Fibroblast of mammary gland (primary cell): ENCODE measurements around the gene DNPH1.

Experiments used
- DNase-seq: peaks from one replicate; pipeline ENCODE4 v3.0.0-alpha.2; 2010; ENCODE audit warnings: low read depth
- H3K4me3 ChIP-seq: 2 replicates; pipeline ENCODE4 v1.5.1; 2011; ENCODE audit warnings: low read depth, mild to moderate bottlenecking, low read length, moderate library complexity; ENCODE audit not compliant: control insufficient read depth
- TF ChIP-seq, protein P1 (sequence below): conservative IDR thresholded peaks from 2 replicates; pipeline ENCODE4 v1.5.1; 2011; ENCODE audit warnings: low read depth, low read length, inconsistent platforms; ENCODE audit not compliant: control insufficient read depth, insufficient read depth

DNPH1 gene

DNA sequence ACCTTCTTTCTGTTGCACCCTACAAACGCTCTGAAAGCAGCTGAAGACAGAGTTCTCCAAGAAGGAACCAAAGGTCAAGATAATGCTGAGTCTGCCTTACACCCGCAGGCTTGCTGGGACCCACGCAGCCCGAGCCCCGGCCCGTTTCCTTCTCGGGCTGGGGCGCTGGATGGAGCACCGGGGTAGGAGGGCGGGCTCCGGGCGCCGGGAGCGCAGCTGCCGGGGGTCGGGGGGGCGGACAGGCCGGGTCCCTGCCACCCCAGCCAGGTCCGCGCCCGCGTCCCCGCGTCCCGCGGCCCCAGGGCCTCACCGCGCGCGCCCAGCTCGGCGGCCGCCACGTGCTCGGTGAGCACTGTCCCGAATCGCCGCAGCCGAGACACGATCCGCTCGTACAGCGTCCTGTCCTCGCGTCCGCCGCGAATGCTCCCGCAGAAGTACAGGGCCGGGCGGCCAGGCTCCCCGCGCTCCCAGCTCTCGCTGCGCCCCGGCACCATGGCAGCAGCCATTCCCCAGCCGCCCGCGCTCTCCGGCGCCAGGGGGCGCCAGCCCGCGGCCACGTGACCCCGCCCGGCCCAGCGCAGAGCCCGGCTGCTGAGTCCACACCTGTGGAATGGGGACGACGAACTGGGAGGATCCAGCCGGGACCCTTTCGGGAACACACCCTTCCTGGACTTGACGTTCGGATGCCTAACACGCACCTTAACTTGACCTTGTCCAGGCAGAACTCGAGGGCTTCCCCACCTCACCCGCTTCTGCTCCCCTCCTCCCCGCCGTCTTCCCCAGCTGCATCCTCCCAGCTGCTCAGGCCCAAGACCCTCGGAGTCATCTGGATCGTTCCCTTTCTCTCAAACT lies at the start of gene DNPH1:
DNPH1 (minus strand) TSS at position 531 of the 852 bp plus-strand sequence; CDS start at position 506, 25 bp downstream.
- H3K4me3 ChIP-seq, result peak within 1 kb of the TSS; percentile 55

GRCh38 chr6:43278524-43279078 lies 49.3 kb upstream of the DNPH1 start:
- H3K4me3 ChIP-seq, result no peak overlapping the region
- DNase-seq, result peak; percentile 8
- TF ChIP-seq, protein P1, sequence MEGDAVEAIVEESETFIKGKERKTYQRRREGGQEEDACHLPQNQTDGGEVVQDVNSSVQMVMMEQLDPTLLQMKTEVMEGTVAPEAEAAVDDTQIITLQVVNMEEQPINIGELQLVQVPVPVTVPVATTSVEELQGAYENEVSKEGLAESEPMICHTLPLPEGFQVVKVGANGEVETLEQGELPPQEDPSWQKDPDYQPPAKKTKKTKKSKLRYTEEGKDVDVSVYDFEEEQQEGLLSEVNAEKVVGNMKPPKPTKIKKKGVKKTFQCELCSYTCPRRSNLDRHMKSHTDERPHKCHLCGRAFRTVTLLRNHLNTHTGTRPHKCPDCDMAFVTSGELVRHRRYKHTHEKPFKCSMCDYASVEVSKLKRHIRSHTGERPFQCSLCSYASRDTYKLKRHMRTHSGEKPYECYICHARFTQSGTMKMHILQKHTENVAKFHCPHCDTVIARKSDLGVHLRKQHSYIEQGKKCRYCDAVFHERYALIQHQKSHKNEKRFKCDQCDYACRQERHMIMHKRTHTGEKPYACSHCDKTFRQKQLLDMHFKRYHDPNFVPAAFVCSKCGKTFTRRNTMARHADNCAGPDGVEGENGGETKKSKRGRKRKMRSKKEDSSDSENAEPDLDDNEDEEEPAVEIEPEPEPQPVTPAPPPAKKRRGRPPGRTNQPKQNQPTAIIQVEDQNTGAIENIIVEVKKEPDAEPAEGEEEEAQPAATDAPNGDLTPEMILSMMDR, result no peak

More for the DNA sequence above, at the start of gene DNPH1:
- TF ChIP-seq, protein P1, result peak; percentile 23
- peak; percentile 54 for DNase-seq

DNA sequence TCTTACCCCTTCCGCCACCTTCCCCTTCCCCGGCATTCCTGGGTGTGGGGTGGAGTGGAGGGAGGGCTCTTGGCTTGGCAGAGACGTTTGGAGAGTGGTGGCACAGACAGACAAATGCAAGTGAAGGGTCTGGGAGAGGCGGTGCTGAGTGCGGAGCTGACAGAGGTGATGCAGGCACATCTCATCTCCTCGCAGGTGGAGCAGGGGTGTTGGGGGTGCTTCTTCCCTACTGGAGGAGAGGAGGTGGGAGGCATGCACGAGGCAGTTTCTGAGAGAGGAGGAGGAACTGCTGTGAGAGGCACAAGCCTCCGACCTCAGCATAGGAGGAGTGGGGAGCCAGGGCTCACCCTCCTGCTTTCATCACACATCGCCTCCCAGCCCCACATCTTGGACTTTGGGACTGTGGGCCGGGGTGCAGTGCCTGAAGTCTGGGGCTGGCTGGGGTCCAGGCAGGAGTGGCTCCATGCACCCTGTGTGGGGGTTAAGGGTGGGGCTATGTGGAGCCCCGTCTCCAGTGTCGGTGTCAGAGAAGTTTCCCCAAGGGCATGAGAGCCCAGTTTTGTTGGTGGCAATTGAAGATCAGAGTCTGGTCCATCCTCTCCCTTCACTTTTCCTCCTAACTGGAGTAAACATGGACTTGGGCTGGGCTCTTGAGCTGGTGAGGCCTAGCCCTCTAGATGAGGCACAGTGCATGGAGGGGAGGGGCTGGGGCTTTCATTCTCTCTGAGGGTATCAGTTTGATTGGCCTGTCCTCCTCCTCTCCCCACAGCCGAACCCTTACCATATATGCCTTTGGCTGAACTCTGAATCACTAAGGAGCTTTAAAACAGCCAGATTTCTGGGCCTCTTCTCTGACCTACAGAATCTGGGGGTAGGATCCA lies 48.6 kb upstream of the DNPH1 start:
- H3K4me3 ChIP-seq, result no peak overlapping the region

GRCh38 chr6:43277306-43277642 lies 48.0 kb upstream of the DNPH1 start:
- DNase-seq, result no peak
- no peak overlapping the region for H3K4me3 ChIP-seq
- TF ChIP-seq, protein P1, result no peak

More for the DNA sequence above, 48.6 kb upstream of the DNPH1 start:
- DNase-seq, result no peak
- TF ChIP-seq, protein P1, result no peak

DNA sequence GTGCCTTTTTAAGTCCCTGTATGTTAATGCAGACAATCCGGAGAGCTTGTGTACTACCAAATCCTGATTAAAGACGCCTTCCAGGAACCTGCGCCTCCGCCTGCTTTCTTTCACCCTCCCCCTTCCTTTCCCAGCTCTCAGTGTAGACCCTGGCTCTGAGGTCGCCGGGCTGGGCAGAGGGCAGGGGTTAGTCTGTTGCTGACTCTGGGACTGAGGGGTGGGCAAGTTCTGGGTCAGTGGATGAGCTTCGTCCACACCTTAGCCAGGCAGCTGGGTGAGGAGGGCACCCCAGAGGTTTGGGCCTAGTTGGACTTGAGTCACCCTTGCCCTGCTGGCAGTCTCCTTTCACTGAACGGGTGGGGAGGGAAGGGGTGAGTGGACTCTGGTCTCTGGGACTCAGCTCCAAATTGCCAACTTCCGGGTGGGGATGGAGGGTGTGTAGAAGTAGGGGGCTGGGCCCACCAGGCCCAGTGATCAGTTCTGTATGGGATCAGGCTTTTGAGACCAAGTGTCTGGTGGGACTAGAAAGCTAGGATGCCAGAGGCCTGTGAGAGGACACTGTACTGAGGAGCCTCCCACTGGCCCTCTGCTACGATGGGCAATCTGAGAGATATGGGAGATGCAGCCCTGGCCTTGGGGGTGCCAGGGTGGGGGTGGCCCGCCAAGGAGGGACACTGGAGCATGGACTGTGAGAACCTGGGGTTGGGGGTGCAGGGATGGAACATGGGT lies 47.5 kb upstream of the DNPH1 start:
- H3K4me3 ChIP-seq, result no peak overlapping the region
- TF ChIP-seq, protein P1, result no peak
- no peak for DNase-seq
